Tibial nerve (tissue), 4 donors: ENCODE measurements around the gene SPINT2. TPM values are rescaled to one million over a fixed set of nuclear protein-coding genes. Genes with fewer than 3 reads are reported as not detected.

Experiments
- DNase-seq, 2 donors: peaks; one replicate each; pipeline ENCODE4 v3.0.0-alpha.2; 2019; ENCODE audit warnings: low spot score in 2 of 2
- H3K27ac ChIP-seq, 4 donors: fragments of 200-600 bp; sonication (generic) in 3 of 4; one replicate each; pipeline ENCODE4 v1.5.1; 2017 to 2019; ENCODE audit warnings: mild to moderate bottlenecking in 1 of 4
- H3K27me3 ChIP-seq, 2 donors: fragments of 200-600 bp; sonication (generic) in 1 of 2; one replicate each; pipeline versions ENCODE4 v1.5.1 to v1.6.0; 2017 to 2019
- H3K36me3 ChIP-seq, 3 donors: fragments of 200-600 bp; sonication (generic); one replicate each; pipeline ENCODE4 v1.5.1; 2018 to 2019
- H3K4me1 ChIP-seq, 4 donors: fragments of 200-600 bp; sonication (generic) in 3 of 4; one replicate each; pipeline ENCODE4 v1.5.1; 2017 to 2019
- H3K4me3 ChIP-seq, 4 donors: fragments of 200-600 bp; sonication (generic) in 3 of 4; one replicate each; pipeline ENCODE4 v1.5.1; 2017 to 2019; ENCODE audit warnings: mild to moderate bottlenecking in 1 of 4, moderate library complexity in 1 of 4
- H3K9me3 ChIP-seq, 4 donors: fragments of 200-600 bp; sonication (generic) in 3 of 4; one replicate each; pipeline ENCODE4 v1.5.1; 2017 to 2019
- CTCF ChIP-seq, 5 experiments: fragments of 200-600 bp in 3 of 5; fragments of 450-650 bp in 2 of 5; sonication (generic) in 3 of 5; IDR thresholded peaks; one replicate each; pipeline ENCODE4 v1.5.1; 2016 to 2019; ENCODE audit warnings: antibody characterized with exemption in 5 of 5, mild to moderate bottlenecking in 3 of 5, moderate library complexity in 2 of 5
- EP300 ChIP-seq, 2 donors: sonication (generic); formaldehyde crosslinking; IDR thresholded peaks; one replicate each; pipeline ENCODE4 v1.6.1; 2017; ENCODE audit warnings: antibody characterized with exemption in 2 of 2, mild to moderate bottlenecking in 1 of 2
- POLR2A ChIP-seq, 2 donors: fragments of 450-650 bp; IDR thresholded peaks; one replicate each; pipeline ENCODE4 v1.6.1; 2017; ENCODE audit warnings: antibody characterized with exemption in 2 of 2, mild to moderate bottlenecking in 2 of 2, moderate library complexity in 2 of 2
- WGBS, 2 donors: methylation state at CpG; one replicate each; pipeline ENCODE4 v1.1.5; 2018; 5-methylcytosine and 5-hydroxymethylcytosine counted together
- total RNA-seq, 4 donors: library from RNA; depleted of rRNA; stranded (reverse); fragments of >200 nt; gene quantifications; one replicate each; pipeline ENCODE4 v1.1.0, GENCODE V29; 2016

Gene SPINT2
- total RNA-seq, 4 donors from 2014 or later: 39.0 to 79.1 (median 45.5) TPM

- Histone ChIP-seq H3K4me1 (peaks cover 0 to 8% (median 0%) of the 10 kb centered on the region in 4 donors), H3K27ac (peak overlapping the region in 3 of 4 donors; percentile 63 to 85 (median 76)), H3K36me3 (peaks cover 0 to 68% (median 0%) of the 10 kb centered on the region in 3 donors), H3K9me3 (no peaks in the 10 kb centered on the region), H3K4me3 (peak overlapping the region in 2 of 4 donors; percentile 23 to 46), H3K27me3 (no peaks in the 10 kb centered on the region)
- WGBS, 2 donors: 57 to 67% methylated on average over 19 to 26 of the region's 29 CpGs
- TF ChIP-seq CTCF (IDR thresholded peaks at IDR 0.05): no peak
- TF ChIP-seq POLR2A (IDR thresholded peaks at IDR 0.05): peak in 1 of 2 donors; percentile 26
- DNase-seq: peak in 1 of 2 donors; percentile 51
These were observed 40.6 kb downstream of the SPINT2 start for GRCh38 chr19:38304866-38305429.

- 88 to 93% methylated on average over 3 of the region's 3 CpGs for WGBS, 2 donors
- no peak overlapping the region for H3K4me3 ChIP-seq
- TF ChIP-seq CTCF (IDR thresholded peaks at IDR 0.05) (no peak), POLR2A (IDR thresholded peaks at IDR 0.05) (no peak)
- no peak for DNase-seq
- H3K36me3 ChIP-seq: peaks cover 0 to 75% (median 0%) of the 10 kb centered on the region in 3 donors
- no peak overlapping the region for H3K27ac ChIP-seq
- no peaks in the 10 kb centered on the region for H3K9me3 ChIP-seq
- peaks cover 0 to 3% (median 0%) of the 10 kb centered on the region in 4 donors for H3K4me1 ChIP-seq
- H3K27me3 ChIP-seq: no peaks in the 10 kb centered on the region
These were observed 41.9 kb downstream of the SPINT2 start for GRCh38 chr19:38306236-38306635.

- no peak overlapping the region for H3K27ac ChIP-seq
- no peaks in the 10 kb centered on the region for H3K9me3 ChIP-seq
- no peak for DNase-seq
- H3K36me3 ChIP-seq: peaks cover 0 to 75% (median 0%) of the 10 kb centered on the region in 3 donors
- WGBS, 2 donors: 93 to 96% methylated on average over 3 to 4 of the region's 4 CpGs
- TF ChIP-seq CTCF (IDR thresholded peaks at IDR 0.05): no peak
- TF ChIP-seq POLR2A (IDR thresholded peaks at IDR 0.05): no peak
- no peak for TF ChIP-seq EP300 (IDR thresholded peaks at IDR 0.05)
- peaks cover 0 to 3% (median 0%) of the 10 kb centered on the region in 4 donors for H3K4me1 ChIP-seq
- H3K4me3 ChIP-seq: no peak overlapping the region
- no peaks in the 10 kb centered on the region for H3K27me3 ChIP-seq
These were observed 42.7 kb downstream of the SPINT2 start for GRCh38 chr19:38307076-38307475.

- peaks cover 0 to 3% (median 0%) of the 10 kb centered on the region in 4 donors for H3K4me1 ChIP-seq
- H3K36me3 ChIP-seq: peaks cover 0 to 75% (median 0%) of the 10 kb centered on the region in 3 donors
- WGBS, 2 donors: 90 to 91% methylated on average over 5 to 8 of the region's 8 CpGs
- no peaks in the 10 kb centered on the region for H3K27me3 ChIP-seq
- no peak for TF ChIP-seq EP300 (IDR thresholded peaks at IDR 0.05)
- no peak for TF ChIP-seq POLR2A (IDR thresholded peaks at IDR 0.05)
- TF ChIP-seq CTCF (IDR thresholded peaks at IDR 0.05): no peak
- no peak for DNase-seq
- no peaks in the 10 kb centered on the region for H3K9me3 ChIP-seq
- H3K4me3 ChIP-seq: no peak overlapping the region
- no peak overlapping the region for H3K27ac ChIP-seq
These were observed 43.2 kb downstream of the SPINT2 start for GRCh38 chr19:38307597-38307996.

GRCh38 chr19:38308006-38308766 lies 43.8 kb downstream of the SPINT2 start:
- WGBS, 2 donors: 84 to 87% methylated on average over 12 of the region's 12 CpGs
- peaks cover 0 to 75% (median 0%) of the 10 kb centered on the region in 3 donors for H3K36me3 ChIP-seq

More at GRCh38 chr19:38308006-38308766, 43.8 kb downstream of the SPINT2 start:
- TF ChIP-seq EP300 (IDR thresholded peaks at IDR 0.05): no peak
- no peak for TF ChIP-seq POLR2A (IDR thresholded peaks at IDR 0.05)
- no peak for TF ChIP-seq CTCF (IDR thresholded peaks at IDR 0.05)
- Histone ChIP-seq H3K27me3 (no peaks in the 10 kb centered on the region), H3K4me1 (peaks cover 0 to 3% (median 0%) of the 10 kb centered on the region in 4 donors), H3K9me3 (no peaks in the 10 kb centered on the region), H3K27ac (no peak overlapping the region), H3K4me3 (no peak overlapping the region)
- DNase-seq: no peak
